Progenitor cell of endocrine pancreas (in vitro differentiated cells): ENCODE results near the gene TMED5. TPM values are rescaled to one million over a fixed set of nuclear protein-coding genes. Genes with fewer than 3 reads are reported as not detected.

Source experiments
- DNase-seq: peaks from one replicate; pipeline ENCODE4 v3.0.0; 2021; ENCODE audit warnings: low spot score; ENCODE audit not compliant: unreplicated experiment
- H3K27ac Mint-ChIP-seq: 2 replicates; pipeline ENCODE4 v1.8.0; 2021; ENCODE audit warnings: mild to moderate bottlenecking, moderate library complexity, mixed read lengths
- H3K27me3 Mint-ChIP-seq: 2 replicates; pipeline ENCODE4 v1.8.0; 2021; ENCODE audit warnings: mixed read lengths
- H3K36me3 Mint-ChIP-seq: 2 replicates; pipeline ENCODE4 v1.8.0; 2022; ENCODE audit warnings: mixed read lengths; ENCODE audit not compliant: insufficient read depth
- H3K4me1 Mint-ChIP-seq: 2 replicates; pipeline ENCODE4 v1.8.0; 2021; ENCODE audit warnings: low read depth, mixed read lengths
- H3K4me3 Mint-ChIP-seq: 2 replicates; pipeline ENCODE4 v1.8.0; 2021; ENCODE audit warnings: low read depth, mild to moderate bottlenecking, moderate library complexity, mixed read lengths
- H3K9me3 Mint-ChIP-seq: 2 replicates; pipeline ENCODE4 v1.8.0; 2021; ENCODE audit warnings: low read depth, mixed read lengths
- CTCF ChIP-seq: fragments of 200-600 bp; sonication (generic); IDR thresholded peaks from one replicate; pipeline ENCODE4 v1.5.0; 2021; ENCODE audit warnings: antibody characterized with exemption, mild to moderate bottlenecking; ENCODE audit not compliant: unreplicated experiment
- total RNA-seq: library from RNA; stranded (reverse); gene quantifications from 2 replicates; pipeline ENCODE4 v1.2.1, GENCODE V29; 2021

Gene TMED5
- total RNA-seq, 1 donor from 2014 or later, result 35.4 TPM

GRCh38 chr1:93200086-93200620 is 19.9 kb upstream of the TMED5 start:
- Mint-ChIP-seq H3K27me3 (no peaks in the 10 kb centered on the region), H3K4me1 (peaks cover 7% of the 10 kb centered on the region), H3K27ac (no peak overlapping the region), H3K4me3 (no peak overlapping the region), H3K9me3 (peaks cover 4% of the 10 kb centered on the region), H3K36me3 (peaks cover 7% of the 10 kb centered on the region)
- no peak for TF ChIP-seq CTCF
- no peak for DNase-seq

- DNase-seq, result no peak
- peaks cover 9% of the 10 kb centered on the region for H3K36me3 Mint-ChIP-seq
- no peaks in the 10 kb centered on the region for H3K27me3 Mint-ChIP-seq
- no peak overlapping the region for H3K4me3 Mint-ChIP-seq
- no peak for TF ChIP-seq CTCF
- peaks cover 4% of the 10 kb centered on the region for H3K9me3 Mint-ChIP-seq
- H3K4me1 Mint-ChIP-seq, result peaks cover 7% of the 10 kb centered on the region
- H3K27ac Mint-ChIP-seq, result no peak overlapping the region
These were observed 18.9 kb upstream of the TMED5 start for GRCh38 chr1:93199150-93199549.

- peaks cover 4% of the 10 kb centered on the region for H3K9me3 Mint-ChIP-seq
- no peak for DNase-seq
- H3K27ac Mint-ChIP-seq, result no peak overlapping the region
- peaks cover 9% of the 10 kb centered on the region for H3K36me3 Mint-ChIP-seq
- peaks cover 7% of the 10 kb centered on the region for H3K4me1 Mint-ChIP-seq
- H3K4me3 Mint-ChIP-seq, result no peak overlapping the region
- H3K27me3 Mint-ChIP-seq, result no peaks in the 10 kb centered on the region
- TF ChIP-seq CTCF, result no peak
These were observed 16.4 kb upstream of the TMED5 start for GRCh38 chr1:93196591-93196990.

- Mint-ChIP-seq H3K27me3 (no peaks in the 10 kb centered on the region), H3K4me3 (no peak overlapping the region), H3K9me3 (peaks cover 4% of the 10 kb centered on the region), H3K36me3 (peaks cover 9% of the 10 kb centered on the region), H3K27ac (no peak overlapping the region), H3K4me1 (no peaks in the 10 kb centered on the region)
- TF ChIP-seq CTCF, result no peak
- DNase-seq, result no peak
These were observed 14.2 kb upstream of the TMED5 start for GRCh38 chr1:93194231-93194990.

GRCh38 chr1:93190432-93190831 is 10.2 kb upstream of the TMED5 start:
- no peaks in the 10 kb centered on the region for H3K4me1 Mint-ChIP-seq

More at GRCh38 chr1:93190432-93190831, 10.2 kb upstream of the TMED5 start:
- H3K9me3 Mint-ChIP-seq, result no peaks in the 10 kb centered on the region
- peaks cover 2% of the 10 kb centered on the region for H3K36me3 Mint-ChIP-seq
- DNase-seq, result no peak
- no peaks in the 10 kb centered on the region for H3K27me3 Mint-ChIP-seq
- H3K27ac Mint-ChIP-seq, result no peak overlapping the region
- TF ChIP-seq CTCF, result no peak
- H3K4me3 Mint-ChIP-seq, result no peak overlapping the region
